Fibroblast of villous mesenchyme (primary cell): ENCODE data around the gene NFAM1. TPM values are rescaled to one million over a fixed set of nuclear protein-coding genes. Genes with fewer than 3 reads are reported as not detected.

Source experiments
- DNase-seq: peaks from one replicate; pipeline ENCODE4 v3.0.0-alpha.2; 2010; ENCODE audit warnings: low read depth
- H3K4me3 ChIP-seq: 2 replicates; pipeline ENCODE4 v1.5.1; 2011; ENCODE audit warnings: low read depth, mild to moderate bottlenecking, low read length
- total RNA-seq: library from RNA; depleted of rRNA; stranded (reverse); fragments of >200 nt; gene quantifications from 2 replicates; pipeline ENCODE4 v1.2.3, GENCODE V29; 2012
- TF ChIP-seq, protein P1 (sequence below): IDR thresholded peaks from 2 replicates; pipeline ENCODE4 v1.5.1; 2012; ENCODE audit warnings: low read depth, mild to moderate bottlenecking, low read length; ENCODE audit not compliant: insufficient read depth

The NFAM1 gene, protein sequence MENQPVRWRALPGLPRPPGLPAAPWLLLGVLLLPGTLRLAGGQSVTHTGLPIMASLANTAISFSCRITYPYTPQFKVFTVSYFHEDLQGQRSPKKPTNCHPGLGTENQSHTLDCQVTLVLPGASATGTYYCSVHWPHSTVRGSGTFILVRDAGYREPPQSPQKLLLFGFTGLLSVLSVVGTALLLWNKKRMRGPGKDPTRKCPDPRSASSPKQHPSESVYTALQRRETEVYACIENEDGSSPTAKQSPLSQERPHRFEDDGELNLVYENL
- not detected in 2 replicates for total RNA-seq

DNA sequence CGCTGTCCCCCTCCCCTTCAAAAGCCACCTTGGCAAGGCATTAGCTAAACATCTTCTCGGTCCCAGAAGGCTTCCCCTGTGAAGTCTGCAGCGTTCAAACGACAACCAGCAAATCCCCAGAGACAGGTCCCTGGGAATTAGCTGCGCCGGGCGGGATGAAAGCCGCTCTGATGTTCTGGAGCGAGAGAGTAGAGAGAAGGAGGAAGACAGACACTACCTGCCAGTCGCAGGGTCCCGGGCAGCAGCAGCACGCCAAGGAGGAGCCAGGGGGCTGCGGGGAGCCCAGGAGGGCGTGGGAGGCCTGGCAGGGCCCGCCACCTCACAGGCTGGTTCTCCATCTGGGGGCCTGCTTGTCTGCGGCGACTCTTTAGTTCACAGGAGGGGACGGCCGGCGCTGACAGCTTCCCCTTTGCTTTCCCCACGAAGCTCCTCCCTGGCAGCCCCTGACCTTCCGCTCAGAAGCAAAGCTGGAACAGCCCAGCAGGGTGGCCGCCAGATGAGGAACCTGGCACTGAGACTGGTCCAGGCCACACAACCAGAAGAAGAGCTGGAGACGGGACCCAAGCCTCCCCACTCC is at the start of gene NFAM1:
Gene NFAM1, minus strand, starts transcription at position 384 of the 577 bp plus-strand sequence. Its CDS starts 46 bp downstream, at position 338.
- no peak within 1 kb of the TSS for H3K4me3 ChIP-seq
- TF ChIP-seq, protein P1, sequence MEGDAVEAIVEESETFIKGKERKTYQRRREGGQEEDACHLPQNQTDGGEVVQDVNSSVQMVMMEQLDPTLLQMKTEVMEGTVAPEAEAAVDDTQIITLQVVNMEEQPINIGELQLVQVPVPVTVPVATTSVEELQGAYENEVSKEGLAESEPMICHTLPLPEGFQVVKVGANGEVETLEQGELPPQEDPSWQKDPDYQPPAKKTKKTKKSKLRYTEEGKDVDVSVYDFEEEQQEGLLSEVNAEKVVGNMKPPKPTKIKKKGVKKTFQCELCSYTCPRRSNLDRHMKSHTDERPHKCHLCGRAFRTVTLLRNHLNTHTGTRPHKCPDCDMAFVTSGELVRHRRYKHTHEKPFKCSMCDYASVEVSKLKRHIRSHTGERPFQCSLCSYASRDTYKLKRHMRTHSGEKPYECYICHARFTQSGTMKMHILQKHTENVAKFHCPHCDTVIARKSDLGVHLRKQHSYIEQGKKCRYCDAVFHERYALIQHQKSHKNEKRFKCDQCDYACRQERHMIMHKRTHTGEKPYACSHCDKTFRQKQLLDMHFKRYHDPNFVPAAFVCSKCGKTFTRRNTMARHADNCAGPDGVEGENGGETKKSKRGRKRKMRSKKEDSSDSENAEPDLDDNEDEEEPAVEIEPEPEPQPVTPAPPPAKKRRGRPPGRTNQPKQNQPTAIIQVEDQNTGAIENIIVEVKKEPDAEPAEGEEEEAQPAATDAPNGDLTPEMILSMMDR, result no peak
- DNase-seq, result no peak

DNA sequence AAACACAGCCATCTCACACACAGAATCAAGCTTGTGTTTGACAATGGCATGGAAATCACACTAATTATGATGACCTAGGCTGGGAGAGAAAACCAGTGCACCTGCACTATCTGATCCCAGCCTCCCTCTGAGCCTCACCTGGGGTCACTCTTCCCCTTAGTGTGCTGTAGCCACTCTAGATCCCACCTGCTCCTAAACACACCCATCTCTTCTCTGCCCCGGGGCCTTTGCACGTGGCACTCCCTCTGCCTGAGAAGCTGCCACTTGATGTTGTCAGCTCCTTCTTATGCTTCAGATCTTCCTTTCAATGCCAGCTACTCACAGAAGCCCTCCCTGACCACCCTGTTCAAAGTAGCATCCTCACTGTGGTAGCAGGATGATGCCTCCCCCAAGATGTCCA is 42.9 kb upstream of the NFAM1 start:
- TF ChIP-seq, protein P1, result no peak
- H3K4me3 ChIP-seq, result no peak overlapping the region
- no peak for DNase-seq

DNA sequence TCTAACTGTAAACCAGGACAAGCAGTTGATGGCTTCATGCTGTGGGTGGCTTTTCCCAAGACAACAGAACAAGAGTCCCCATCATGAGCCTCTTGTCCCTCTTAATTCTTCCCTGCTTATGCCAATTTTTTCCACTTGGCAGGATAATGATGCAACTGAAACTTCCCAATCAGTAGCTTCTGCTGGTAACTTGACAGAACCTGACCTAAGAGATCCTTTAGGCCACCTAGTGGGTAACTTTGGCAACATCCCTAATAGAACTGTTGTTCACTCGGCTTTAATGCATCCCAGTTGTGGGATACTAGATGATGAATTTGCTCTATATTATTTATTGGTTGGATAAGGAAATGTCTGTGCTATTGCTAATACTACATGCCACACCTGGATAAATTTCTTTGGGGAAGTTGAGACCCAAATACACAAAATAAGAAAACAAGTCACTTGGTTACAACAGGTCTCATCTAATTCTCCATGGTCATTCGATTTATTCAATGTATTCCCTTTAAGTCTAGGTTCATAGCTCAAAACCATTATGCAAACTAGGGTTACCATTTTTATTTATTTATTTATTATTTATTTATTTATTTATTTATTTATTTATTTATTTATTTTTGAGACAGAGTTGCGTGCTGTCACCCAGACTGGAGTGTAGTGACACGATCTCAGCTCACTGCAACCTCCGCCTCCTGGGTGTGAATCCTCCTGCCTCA is 41.4 kb upstream of the NFAM1 start:
- TF ChIP-seq, protein P1, result peak; percentile 78
- H3K4me3 ChIP-seq, result no peak overlapping the region
- peak; percentile 62 for DNase-seq

DNA sequence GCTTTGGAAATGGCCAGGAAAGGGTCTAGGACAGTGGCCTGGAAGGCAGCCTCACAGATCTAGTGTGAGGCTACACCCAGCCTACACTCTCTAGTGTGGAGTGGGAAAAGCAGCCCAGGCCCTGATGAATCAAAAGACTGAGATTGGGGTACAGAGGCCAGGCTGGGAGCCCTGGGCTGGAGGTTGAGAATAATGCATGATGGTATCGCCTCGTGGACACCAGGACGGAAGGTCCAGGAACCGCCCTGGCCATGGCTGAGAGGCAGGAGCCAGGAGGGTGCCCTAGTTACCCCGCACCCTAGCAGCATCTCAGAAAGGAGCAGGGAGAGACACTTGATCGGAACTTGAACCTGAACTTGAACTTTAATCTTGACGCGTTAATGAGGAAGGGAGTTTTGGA is 40.5 kb upstream of the NFAM1 start:
- TF ChIP-seq, protein P1, result no peak
- no peak overlapping the region for H3K4me3 ChIP-seq
- DNase-seq, result no peak

DNA sequence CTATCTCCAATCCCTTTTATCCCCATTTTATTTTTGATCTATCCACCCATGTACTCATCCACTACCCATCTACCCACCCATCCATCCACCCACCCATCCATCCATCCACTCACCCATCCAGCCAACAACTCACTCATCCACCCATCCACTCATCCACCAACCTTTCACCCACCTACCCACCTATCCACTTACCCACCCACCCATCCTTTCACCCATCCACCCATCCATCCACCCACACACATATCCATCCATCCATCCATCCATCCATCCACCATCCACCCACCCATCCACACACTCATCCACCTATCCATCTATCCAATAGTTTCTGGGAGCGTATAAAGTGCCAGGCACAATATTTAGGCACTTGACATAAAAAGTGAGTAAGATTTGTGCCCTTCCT is 39.2 kb upstream of the NFAM1 start:
- DNase-seq, result no peak
- H3K4me3 ChIP-seq, result no peak overlapping the region
- TF ChIP-seq, protein P1, result no peak

DNA sequence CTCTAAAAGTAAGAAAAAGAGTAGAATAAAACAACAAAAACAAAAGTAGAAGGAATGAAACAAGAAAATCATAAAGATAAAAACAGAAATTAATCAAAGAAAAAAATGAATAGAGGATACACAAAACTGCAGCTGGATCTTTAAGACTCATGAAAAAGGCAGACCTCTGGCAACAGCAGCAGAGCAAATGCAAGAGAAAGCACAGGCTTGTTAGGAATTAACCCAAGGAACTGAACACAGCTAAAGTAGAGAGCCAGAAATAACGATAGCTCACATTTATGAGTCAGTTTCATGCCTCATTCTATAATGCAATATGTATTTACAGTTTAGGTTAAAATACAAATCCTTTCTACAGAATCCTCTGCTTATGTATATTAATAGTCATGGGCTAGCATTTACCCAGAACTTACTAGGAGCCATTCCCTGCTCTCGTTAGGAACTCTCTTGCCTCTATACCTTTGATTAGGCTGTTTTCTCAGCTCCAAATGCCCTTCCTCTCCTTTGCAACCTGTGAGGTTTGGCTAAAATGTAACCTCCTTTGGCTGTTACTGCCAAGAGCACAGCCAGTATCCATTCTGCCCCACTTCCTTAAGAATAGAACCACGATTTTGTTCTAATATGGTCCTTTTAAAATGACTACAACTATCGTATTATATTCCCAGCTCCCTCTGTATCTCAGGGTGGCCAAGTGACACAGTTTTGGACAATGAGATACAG is 38.3 kb upstream of the NFAM1 start:
- DNase-seq, result no peak
- TF ChIP-seq, protein P1, result no peak
- no peak overlapping the region for H3K4me3 ChIP-seq
